K562 (cell line): ENCODE measurements around the gene COL23A1. TPM values are rescaled to one million over a fixed set of nuclear protein-coding genes. Genes with fewer than 3 reads are reported as not detected.
A peak's percentile ranks its signal among the peaks of the same experiment; 100 is the strongest.

Experiments used
- CHAMP1 ChIP-seq: fragments of 450-650 bp; IDR thresholded peaks from 2 replicates; pipeline ENCODE4 v1.6.1; 2016; ENCODE audit warnings: mild to moderate bottlenecking
- ELF4 ChIP-seq: fragments of 450-650 bp; formaldehyde crosslinking; IDR thresholded peaks from 2 replicates; pipeline ENCODE4 v1.4.0; 2022; ENCODE audit warnings: missing genetic modification characterization
- ESRRA ChIP-seq: fragments of 450-650 bp; IDR thresholded peaks from 2 replicates; pipeline ENCODE4 v1.6.1; 2014; ENCODE audit warnings: low read depth, mild to moderate bottlenecking, moderate library complexity, borderline replicate concordance
- ETV1 ChIP-seq: fragments of 450-650 bp; conservative IDR thresholded peaks from 2 replicates; pipeline ENCODE4 v1.6.1; 2016; ENCODE audit warnings: missing genetic modification characterization, control low read depth, low read depth, missing compliant biosample characterization
- FOXK2 ChIP-seq, 2 experiments: fragments of 450-650 bp; IDR thresholded peaks in 1 of 2; conservative IDR thresholded peaks in 1 of 2; 2 replicates each; pipeline ENCODE4 v1.6.1; 2016; ENCODE audit warnings: low read depth in 2 of 2, mild to moderate bottlenecking in 1 of 2
- GTF2E2 ChIP-seq: fragments of 200-800 bp; sonication (Bioruptor generic); IDR thresholded peaks from 2 replicates; pipeline ENCODE4 v1.6.1; 2016; ENCODE audit warnings: missing genetic modification characterization, missing compliant biosample characterization
- HNRNPL ChIP-seq: fragments of 200-400 bp; formaldehyde crosslinking; IDR thresholded peaks from 2 replicates; pipeline ENCODE4 v1.6.1; 2017; ENCODE audit warnings: low read depth, mild to moderate bottlenecking, low read length
- KDM5B ChIP-seq: fragments of 200-600 bp; sonication (generic); IDR thresholded peaks from 2 replicates; pipeline ENCODE4 v1.6.1; 2012; ENCODE audit warnings: low read depth, mild to moderate bottlenecking, moderate library complexity, low read length, control low read depth, inconsistent platforms; ENCODE audit not compliant: insufficient replicate concordance
- NFIC ChIP-seq: fragments of 450-650 bp; IDR thresholded peaks from 2 replicates; pipeline ENCODE4 v1.6.1; 2017; ENCODE audit warnings: mild to moderate bottlenecking, inconsistent platforms
- PHF20 ChIP-seq: fragments of 450-650 bp; IDR thresholded peaks from 2 replicates; pipeline ENCODE4 v1.6.1; 2018; ENCODE audit not compliant: partially characterized antibody
- POLR2H ChIP-seq: IDR thresholded peaks from 2 replicates; pipeline ENCODE4 v1.6.1; 2016; ENCODE audit warnings: missing genetic modification characterization, low read depth, mild to moderate bottlenecking, control low read depth, missing compliant biosample characterization, moderate library complexity
- RFX5 ChIP-seq: IDR thresholded peaks from 2 replicates; pipeline ENCODE4 v1.6.1; 2011; ENCODE audit warnings: low read depth, mild to moderate bottlenecking, improper control_type of control experiment, low read length
- SMAD3 ChIP-seq: fragments of 450-650 bp; formaldehyde crosslinking; conservative IDR thresholded peaks from 2 replicates; pipeline ENCODE4 v1.4.0; 2020; ENCODE audit warnings: mild to moderate bottlenecking
- TAF9B ChIP-seq: fragments of 450-650 bp; IDR thresholded peaks from 2 replicates; pipeline ENCODE4 v1.6.1; 2018; ENCODE audit warnings: mild to moderate bottlenecking; ENCODE audit not compliant: partially characterized antibody
- TCF15 ChIP-seq: fragments of 250-450 bp; sonication (Bioruptor Pico); IDR thresholded peaks from 2 replicates; pipeline ENCODE4 v1.8.0; 2022; ENCODE audit warnings: moderate library complexity, mild to moderate bottlenecking, inconsistent platforms
- ZBTB17 ChIP-seq: fragments of 450-650 bp; formaldehyde crosslinking; IDR thresholded peaks from 2 replicates; pipeline ENCODE4 v1.4.0; 2020; ENCODE audit warnings: mild to moderate bottlenecking
- ZBTB33 ChIP-seq: sonication (generic); formaldehyde crosslinking; IDR thresholded peaks from 2 replicates; pipeline ENCODE4 v1.8.1; 2023; ENCODE audit warnings: mild to moderate bottlenecking, missing genetic modification reagents
- ZFP91 ChIP-seq: sonication (generic); formaldehyde crosslinking; IDR thresholded peaks from 2 replicates; pipeline ENCODE4 v1.8.0; 2022; ENCODE audit warnings: mild to moderate bottlenecking, missing genetic modification reagents
- ZNF121 ChIP-seq: sonication (generic); formaldehyde crosslinking; conservative IDR thresholded peaks from 2 replicates; pipeline ENCODE4 v1.8.0; 2022; ENCODE audit warnings: missing genetic modification reagents
- ZNF212 ChIP-seq: fragments of 450-650 bp; formaldehyde crosslinking; IDR thresholded peaks from 2 replicates; pipeline ENCODE4 v1.4.0; 2020; ENCODE audit warnings: mild to moderate bottlenecking
- ZNF57 ChIP-seq: fragments of 450-650 bp; formaldehyde crosslinking; IDR thresholded peaks from 2 replicates; pipeline ENCODE4 v1.4.0; 2020; ENCODE audit warnings: mild to moderate bottlenecking, moderate library complexity
- ZNF695 ChIP-seq: fragments of 450-650 bp; formaldehyde crosslinking; IDR thresholded peaks from 2 replicates; pipeline ENCODE4 v1.4.0; 2020; ENCODE audit warnings: mild to moderate bottlenecking, moderate library complexity
- ZNF766 ChIP-seq: fragments of 200-800 bp; sonication (Bioruptor generic); conservative IDR thresholded peaks from 2 replicates; pipeline ENCODE4 v1.6.1; 2016; ENCODE audit warnings: missing genetic modification characterization, missing compliant biosample characterization
- polyA plus RNA-seq, 8 experiments: library from polyadenylated mRNA; depleted of rRNA in 4 of 8; stranded (reverse) in 5 of 8; unstranded in 3 of 8; fragments of >200 nt; fragmentation: Nextera tagmentation in 2 of 8; fragmentation: Illumina TruSeq in 1 of 8; extraction: Ambion mirVana in 2 of 8; extraction: Trizol in 1 of 8; gene quantifications; 2 replicates each; pipeline versions ENCODE4 v1.2.1 to v1.2.3, GENCODE V29; 2011 to 2014; ENCODE audit warnings: inconsistent platforms in 1 of 8, missing spikeins in 1 of 8
- total RNA-seq, 7 experiments: library from RNA; depleted of rRNA in 6 of 7; stranded (reverse); fragments of >200 nt in 6 of 7; fragmentation: Illumina TruSeq in 2 of 7; extraction: Trizol in 2 of 7; gene quantifications; 2 replicates each; pipeline versions ENCODE4 v1.2.1 to v1.2.3, GENCODE V29; 2011 to 2021; ENCODE audit warnings: low replicate concordance in 1 of 7

The COL23A1 gene
- total and polyA plus RNA-seq, 9 of the 15 experiments (the other 6 are each of a cell fraction or from before 2014, with no cell fraction given) = 0.09 TPM; not detected in 8

GRCh38 chr5:178236679-178237078, 353.5 kb downstream of the COL23A1 start (continued):
- no peak for TF ChIP-seq ZBTB33 (CRISPR knock-in tag)
- no peak for TF ChIP-seq ETV1 (tag)
- no peak for TF ChIP-seq ZFP91
- no peak for TF ChIP-seq ZNF121 (CRISPR knock-in tag)
- TF ChIP-seq FOXK2 (conservative IDR thresholded peaks at IDR 0.05 in 1 of 2, IDR thresholded peaks at IDR 0.05 in 1 of 2; ENCODE audit: low read depth in 2 of 2) = 0 out of 4 replicates have a peak, but pooled peaks of 1 of the 2 experiments have one; percentile 24
- peak; percentile 75 for TF ChIP-seq ZNF766 (CRISPR knock-in tag)
- TF ChIP-seq HNRNPL = no peak
- TF ChIP-seq PHF20 = no peak
- TF ChIP-seq ESRRA = no peak; the same call in 1 of the 2 replicates
- TF ChIP-seq KDM5B = no peak
- TF ChIP-seq TCF15 (CRISPR knock-in tag) = no peak
- no peak for TF ChIP-seq GTF2E2 (tag)
- TF ChIP-seq ZNF695 (CRISPR knock-in tag) = no peak
- TF ChIP-seq CHAMP1 = no peak
- no peak for TF ChIP-seq ZBTB17
- no peak for TF ChIP-seq ZNF212
- no peak for TF ChIP-seq ZNF57 (CRISPR knock-in tag)
- no peak for TF ChIP-seq TAF9B
- no peak for TF ChIP-seq POLR2H (tag)
- TF ChIP-seq SMAD3 (CRISPR knock-in tag) = no peak
- peak; percentile 82 for TF ChIP-seq NFIC
- TF ChIP-seq ELF4 = no peak
- TF ChIP-seq RFX5 = no peak
